PC-3 (cell line): Measurements from ENCODE around the gene SPACA5. TPM values are rescaled to one million over a fixed set of nuclear protein-coding genes. Genes with fewer than 3 reads are reported as not detected.

ENCODE experiments used
- ATAC-seq: fragments of 200-7000 bp; cut with Tn5 transposase; 2 replicates; pipeline ENCODE4 v1.9.1; 2020; ENCODE audit warnings: mild to moderate bottlenecking, moderate library complexity
- BruUV-seq: library from RNA; stranded (reverse); fragments of 400-500 nt; replicated peaks from 2 replicates; lab custom pipeline; 2021; lab: Mats Ljungman, UMichigan
- CTCF ChIA-PET: fragments of 300-600 bp; sonication (Branson Sonifier 250); formaldehyde crosslinking; loops from one replicate; lab custom pipeline; 2022; ENCODE audit warnings: antibody characterized with exemption; lab: Charles Lee
- POLR2A ChIA-PET: fragments of 300-600 bp; sonication (Branson Sonifier 250); formaldehyde crosslinking; loops from one replicate; lab custom pipeline; 2022; ENCODE audit warnings: antibody characterized with exemption; ENCODE audit not compliant: unreplicated experiment; lab: Charles Lee
- DNase-seq: peaks from one replicate; pipeline ENCODE4 v3.0.0-alpha.2; 2015
- H2AFZ ChIP-seq: fragments of 300-600 bp; sonication (generic); 2 replicates; pipeline ENCODE4 v1.6.0; 2016; ENCODE audit warnings: antibody characterized with exemption, low read length
- H3F3A ChIP-seq: fragments of 300-600 bp; sonication (generic); one replicate; pipeline ENCODE4 v1.6.0; 2017; ENCODE audit warnings: antibody characterized with exemption, low read length, control low read depth, mild to moderate bottlenecking; ENCODE audit not compliant: unreplicated experiment
- H3K27ac ChIP-seq: fragments of 300-600 bp; sonication (generic); 2 replicates; pipeline ENCODE4 v1.5.1; 2016; ENCODE audit warnings: mild to moderate bottlenecking, low read length
- H3K27me3 ChIP-seq: fragments of 300-600 bp; sonication (generic); 2 replicates; pipeline ENCODE4 v1.6.1; 2016; ENCODE audit warnings: low read length, mixed read lengths
- H3K36me3 ChIP-seq: fragments of 300-600 bp; sonication (generic); 2 replicates; pipeline ENCODE4 v1.6.1; 2016; ENCODE audit warnings: low read depth, mixed run types, low read length, mixed read lengths
- H3K4me1 ChIP-seq: fragments of 300-600 bp; sonication (generic); 2 replicates; pipeline ENCODE4 v1.5.1; 2016; ENCODE audit warnings: low read length; ENCODE audit not compliant: insufficient read depth
- H3K4me2 ChIP-seq: fragments of 300-600 bp; sonication (generic); 2 replicates; pipeline ENCODE4 v1.6.0; 2016; ENCODE audit warnings: low read length
- H3K4me3 ChIP-seq: fragments of 300-600 bp; sonication (generic); 2 replicates; pipeline ENCODE4 v1.5.1; 2016; ENCODE audit warnings: mild to moderate bottlenecking, low read length, mixed read lengths
- H3K79me2 ChIP-seq: fragments of 300-600 bp; sonication (generic); 2 replicates; pipeline ENCODE4 v1.6.1; 2017; ENCODE audit warnings: low read length, mixed read lengths
- H3K9ac ChIP-seq: fragments of 300-600 bp; sonication (generic); 2 replicates; pipeline ENCODE4 v1.6.0; 2016; ENCODE audit warnings: mild to moderate bottlenecking, low read length
- H3K9me2 ChIP-seq: fragments of 300-600 bp; sonication (generic); replicated peaks from 2 replicates; pipeline ENCODE4 v1.6.1; 2016; ENCODE audit warnings: mixed run types, low read length, mixed read lengths
- H3K9me3 ChIP-seq: fragments of 300-600 bp; sonication (generic); 2 replicates; pipeline ENCODE4 v1.6.1; 2016; ENCODE audit warnings: low read length, mixed read lengths
- H4K20me1 ChIP-seq: fragments of 300-600 bp; sonication (generic); 2 replicates; pipeline ENCODE4 v1.6.1; 2016; ENCODE audit warnings: low read length, mixed read lengths
- CTCF ChIP-seq: fragments of 300-600 bp; sonication (generic); conservative IDR thresholded peaks from 2 replicates; pipeline ENCODE4 v1.5.1; 2017; ENCODE audit warnings: antibody characterized with exemption, low read depth, mild to moderate bottlenecking, low read length
- EZH2 ChIP-seq: fragments of 300-600 bp; sonication (generic); IDR thresholded peaks from one replicate; pipeline ENCODE4 v1.6.1; 2017; ENCODE audit warnings: antibody characterized with exemption, mild to moderate bottlenecking, low read length; ENCODE audit not compliant: unreplicated experiment
- EZH2phosphoT487 ChIP-seq: fragments of 300-600 bp; sonication (generic); IDR thresholded peaks from 2 replicates; pipeline ENCODE4 v1.6.1; 2018; ENCODE audit warnings: mild to moderate bottlenecking, antibody characterized with exemption, low read length, borderline replicate concordance
- intact Hi-C: fragments of 100-400 bp; cut with micrococcal nuclease; formaldehyde crosslinking; loops from 2 replicates; pipeline ENCODE4 v1.9.0; 2023
- total RNA-seq: library from RNA; depleted of rRNA; stranded (reverse); fragments of >200 nt; gene quantifications from 2 replicates; pipeline ENCODE4 v1.2.3, GENCODE V29; 2014

The SPACA5 gene
- total RNA-seq, 1 experiment from 2014 or later, result not detected

- TF ChIP-seq EZH2, result no peak
- no peak for TF ChIP-seq CTCF
- no peak for TF ChIP-seq EZH2phosphoT487
- intact Hi-C loops, result no loop called here
- ATAC-seq (no peak), DNase-seq (no peak)
- Histone ChIP-seq H3K9me2 (no peaks in the 10 kb centered on the region), H3K27ac (no peak overlapping the region), H3K36me3 (peaks cover 65% of the 10 kb centered on the region), H3K9me3 (peaks cover 40% of the 10 kb centered on the region), H3K27me3 (no peaks in the 10 kb centered on the region), H4K20me1 (no peaks in the 10 kb centered on the region), H3K79me2 (no peaks in the 10 kb centered on the region), H3K9ac (no peak overlapping the region), H3K4me3 (no peak overlapping the region), H3K4me2 (no peak overlapping the region), H3K4me1 (no peaks in the 10 kb centered on the region), H2AFZ (no peak overlapping the region), H3F3A (no peaks in the 10 kb centered on the region)
- ChIA-PET CTCF (no interaction called here), POLR2A (interaction anchor here (0.7 kb wide), 1 partner anchor 27 kb away, joined by 3 read pairs; no protein-coding TSS in a partner anchor)
- BruUV-seq, result no TSS peak
These were observed 30.3 kb upstream of the SPACA5 start for GRCh38 chrX:47976254-47977151.

GRCh38 chrX:47991263-47992094 is 15.3 kb upstream of the SPACA5 start:
- H3K9me2 ChIP-seq, result no peaks in the 10 kb centered on the region
- ATAC-seq (no peak), DNase-seq (peak; percentile 13)
- no peak overlapping the region for H3K27ac ChIP-seq
- intact Hi-C loops, result no loop called here
- no peaks in the 10 kb centered on the region for H3K4me1 ChIP-seq
- H3K9me3 ChIP-seq, result 0 out of 2 replicates have a peak, but pooled peaks cover 6% of the 10 kb centered on the region
- H3K27me3 ChIP-seq, result no peaks in the 10 kb centered on the region
- H2AFZ ChIP-seq, result no peak overlapping the region
- H3F3A ChIP-seq, result no peaks in the 10 kb centered on the region
- no TSS peak for BruUV-seq
- H3K36me3 ChIP-seq, result peaks cover 49% of the 10 kb centered on the region
- TF ChIP-seq EZH2 (no peak), CTCF (no peak), EZH2phosphoT487 (no peak)
- no peaks in the 10 kb centered on the region for H3K79me2 ChIP-seq
- H3K9ac ChIP-seq, result no peak overlapping the region
- ChIA-PET POLR2A (no interaction called here), CTCF (no interaction called here)
- H3K4me3 ChIP-seq, result no peak overlapping the region
- H3K4me2 ChIP-seq, result no peak overlapping the region
- no peaks in the 10 kb centered on the region for H4K20me1 ChIP-seq
